ENCODE results near the gene VWA3A. TPM values are rescaled to one million over a fixed set of nuclear protein-coding genes. Genes with fewer than 3 reads are reported as not detected.
"Not testable (repeated sequence)": the region's sequence is repeated elsewhere in the genome, so short reads cannot be mapped to it uniquely, and the experiment has no call there.

Gene VWA3A, protein sequence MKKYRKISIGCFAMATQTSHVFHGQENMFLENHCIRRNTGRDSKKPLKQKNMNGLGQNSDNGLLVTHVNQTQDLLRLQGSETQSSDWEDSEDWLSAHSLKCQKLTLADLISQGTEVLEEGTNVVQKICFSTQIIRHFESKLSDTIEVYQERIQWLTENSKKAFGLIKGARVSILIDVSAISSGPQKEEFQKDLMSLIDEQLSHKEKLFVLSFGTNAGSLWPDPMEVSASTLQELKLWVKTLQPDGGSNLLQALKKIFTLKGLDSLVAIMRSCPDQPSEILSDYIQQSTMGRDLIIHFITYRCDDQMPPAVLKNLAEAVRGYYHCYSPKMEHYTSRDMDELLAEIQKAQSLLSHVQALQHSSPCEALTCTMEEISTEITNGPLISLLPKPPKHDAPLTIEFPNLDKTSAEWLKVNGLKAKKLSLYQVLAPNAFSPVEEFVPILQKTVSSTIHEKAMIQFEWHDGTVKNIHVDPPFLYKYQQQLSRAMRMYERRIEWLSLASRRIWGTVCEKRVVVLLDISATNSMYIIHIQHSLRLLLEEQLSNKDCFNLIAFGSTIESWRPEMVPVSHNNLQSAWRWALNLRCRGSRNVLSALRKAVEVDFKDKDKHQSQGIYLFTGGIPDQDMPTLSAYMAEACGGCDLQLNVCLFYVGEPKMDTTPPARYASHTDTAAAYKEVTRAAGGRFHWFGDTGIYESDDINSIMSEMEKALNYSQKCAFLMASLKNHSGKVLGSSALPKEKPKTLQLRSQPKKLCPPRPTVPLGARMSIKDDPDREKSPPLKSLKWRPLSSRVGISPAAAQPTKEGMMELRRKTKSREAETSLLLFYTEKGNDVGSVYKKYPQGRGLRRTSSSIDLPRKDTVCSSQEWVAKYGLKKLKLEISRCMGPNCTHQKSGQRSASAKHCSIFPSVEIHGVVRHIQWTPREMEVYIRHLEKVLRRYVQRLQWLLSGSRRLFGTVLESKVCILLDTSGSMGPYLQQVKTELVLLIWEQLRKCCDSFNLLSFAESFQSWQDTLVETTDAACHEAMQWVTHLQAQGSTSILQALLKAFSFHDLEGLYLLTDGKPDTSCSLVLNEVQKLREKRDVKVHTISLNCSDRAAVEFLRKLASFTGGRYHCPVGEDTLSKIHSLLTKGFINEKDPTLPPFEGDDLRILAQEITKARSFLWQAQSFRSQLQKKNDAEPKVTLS
- total RNA-seq (2014; rRNA removed; shearing (Covaris generic)), result 0.03 TPM in 1 of 2 replicates, not detected in the other

- DNase-seq (ENCODE audit: low spot score), result no peak
- in situ Hi-C loops (cut with HindIII; ENCODE audit: low sequenced_read_pairs), result no loop called here
Measured at GRCh38 chr16:22092143-22092933, at the start of gene VWA3A. Gene VWA3A, plus strand, starts transcription at chr16:22092541. Its CDS starts 97 bp downstream, at chr16:22092638.

DNA sequence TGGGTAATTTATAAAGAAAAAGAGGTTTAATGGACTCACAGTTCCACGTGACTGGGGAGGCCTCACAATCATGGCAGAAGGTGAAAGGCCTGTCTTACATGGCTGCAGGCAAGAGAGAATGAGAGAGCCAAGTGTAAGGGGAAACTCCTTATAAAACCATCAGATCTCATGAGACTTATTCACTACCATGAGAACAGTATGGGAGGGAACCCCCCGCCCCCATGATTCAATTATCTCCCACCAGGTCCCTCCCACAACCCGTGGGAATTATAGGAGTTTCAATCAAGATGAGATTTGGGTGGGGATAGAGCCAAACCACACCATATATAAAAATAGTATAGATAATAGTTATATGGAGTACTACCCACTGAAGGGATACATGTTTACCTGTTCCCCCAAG, 48.5 kb upstream of the VWA3A start:
- in situ Hi-C loops (cut with HindIII; ENCODE audit: low sequenced_read_pairs), result not testable (repeated sequence)

GRCh38 chr16:22045888-22046287, 46.5 kb upstream of the VWA3A start:
- DNase-seq (ENCODE audit: low spot score); in situ Hi-C loops (cut with HindIII; ENCODE audit: low sequenced_read_pairs): not testable (repeated sequence)

More for the DNA sequence above, 48.5 kb upstream of the VWA3A start:
- DNase-seq (ENCODE audit: low spot score), result not testable (repeated sequence)

GRCh38 chr16:22050963-22051362, 41.4 kb upstream of the VWA3A start:
- in situ Hi-C loops (cut with HindIII; ENCODE audit: low sequenced_read_pairs), result no loop called here
- DNase-seq (ENCODE audit: low spot score), result no peak

- DNase-seq (ENCODE audit: low spot score), result no peak
- in situ Hi-C loops (cut with HindIII; ENCODE audit: low sequenced_read_pairs), result no loop called here
Measured at GRCh38 chr16:22052980-22053379, 39.4 kb upstream of the VWA3A start.

DNA sequence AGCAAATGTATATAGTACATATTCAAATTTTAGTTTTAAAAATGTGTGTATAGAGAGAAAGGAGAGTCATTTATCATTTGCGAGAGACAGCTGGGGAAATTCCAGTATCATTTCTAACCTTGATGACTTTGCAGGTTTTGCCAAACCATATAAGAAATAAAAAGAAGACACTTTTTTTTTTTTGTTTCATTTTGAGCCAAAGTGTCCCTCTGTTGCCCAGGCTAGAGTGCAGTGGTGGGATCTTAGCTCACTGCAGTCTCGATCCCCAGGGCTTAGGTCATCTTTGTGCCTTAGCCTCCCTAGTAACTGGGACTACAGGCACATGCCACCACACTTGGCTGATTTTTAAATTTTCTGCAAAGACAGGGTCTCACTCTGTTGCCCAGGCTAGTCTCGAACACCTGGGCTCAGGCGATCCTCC, 38.4 kb upstream of the VWA3A start:
- no peak for DNase-seq (ENCODE audit: low spot score)
- in situ Hi-C loops (cut with HindIII; ENCODE audit: low sequenced_read_pairs), result no loop called here

DNA sequence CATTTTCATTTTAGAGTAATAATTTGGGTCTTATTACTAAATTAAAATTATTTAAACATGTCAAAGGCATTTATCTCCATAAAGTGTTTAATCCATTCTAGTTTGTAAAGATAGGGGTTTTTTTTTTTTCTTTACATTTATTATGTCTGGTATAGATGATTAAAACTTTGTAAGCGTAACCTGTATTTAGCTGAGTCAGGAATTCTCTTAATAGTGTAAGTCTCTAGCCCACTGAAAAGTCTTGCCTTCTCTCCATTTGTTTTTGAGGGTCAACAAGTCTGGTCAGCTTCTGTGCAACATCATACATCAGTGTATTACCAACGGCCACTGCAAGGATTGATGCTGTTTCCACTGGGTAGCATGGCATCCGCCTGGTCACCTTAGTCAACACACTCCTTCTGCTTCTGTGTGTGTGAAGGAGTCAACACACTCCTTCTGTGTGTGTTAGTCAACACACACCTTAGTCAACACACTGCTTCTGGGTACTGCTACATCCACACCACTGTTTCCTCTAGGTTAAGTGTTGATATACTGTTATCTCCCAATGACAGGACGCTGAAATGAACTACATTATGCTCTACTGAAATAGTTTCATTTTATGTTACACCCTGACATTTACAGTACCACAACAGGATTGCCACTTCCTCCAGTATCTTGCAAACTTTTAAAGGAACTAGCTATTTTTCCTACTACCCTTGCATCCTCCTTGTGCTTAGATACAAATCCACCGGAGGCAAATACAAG, 37.3 kb upstream of the VWA3A start:
- in situ Hi-C loops (cut with HindIII; ENCODE audit: low sequenced_read_pairs), result no loop called here
- no peak for DNase-seq (ENCODE audit: low spot score)

DNA sequence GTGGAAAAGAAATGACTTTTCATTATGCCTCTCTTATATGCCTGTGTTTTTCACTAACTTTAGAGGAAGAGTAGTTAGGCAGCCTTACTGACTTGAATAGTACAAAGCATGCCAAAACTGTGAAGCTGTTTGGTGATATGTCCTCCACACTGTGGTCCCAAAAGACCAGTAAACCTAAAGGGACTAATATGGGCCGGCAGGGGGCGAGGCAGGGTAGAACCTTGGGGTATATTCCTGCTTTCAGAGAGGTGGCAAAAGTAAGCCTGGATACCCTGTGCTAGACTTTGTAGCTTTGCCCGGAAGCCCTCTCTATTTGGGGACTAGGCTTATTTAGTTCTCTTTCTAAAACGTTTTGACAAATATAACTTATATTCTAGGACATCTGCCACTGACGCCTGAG, 36.5 kb upstream of the VWA3A start:
- in situ Hi-C loops (cut with HindIII; ENCODE audit: low sequenced_read_pairs), result no loop called here
- no peak for DNase-seq (ENCODE audit: low spot score)

DNA sequence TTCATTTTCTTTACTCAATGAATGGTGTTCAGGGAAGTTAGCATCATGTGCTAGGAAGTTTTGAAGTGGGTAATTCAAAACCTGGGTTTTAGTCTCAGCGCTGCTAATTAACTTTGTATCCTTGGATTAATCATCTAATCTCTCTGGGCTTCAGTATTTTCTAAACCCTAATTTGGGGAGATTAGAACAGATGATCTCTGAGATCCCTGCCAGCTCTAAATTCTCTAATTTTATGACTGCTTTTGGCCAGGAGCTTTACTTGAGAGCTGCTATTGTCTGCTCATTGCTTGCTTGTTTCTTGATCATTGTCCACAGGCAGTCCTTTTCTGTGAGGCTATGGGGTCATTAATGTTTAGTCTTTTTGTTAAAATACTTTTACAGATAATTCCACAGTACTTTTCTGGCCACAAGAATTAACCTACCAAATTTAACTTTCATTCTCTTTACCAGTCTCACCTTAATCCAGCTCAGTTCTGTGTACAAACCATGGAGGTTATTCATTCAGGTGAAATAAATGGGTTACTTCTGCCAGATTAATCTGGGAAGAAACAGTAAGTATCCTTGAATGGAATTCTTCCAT, 28.4 kb upstream of the VWA3A start:
- in situ Hi-C loops (cut with HindIII; ENCODE audit: low sequenced_read_pairs), result no loop called here
- DNase-seq (ENCODE audit: low spot score), result peak; percentile 19

DNA sequence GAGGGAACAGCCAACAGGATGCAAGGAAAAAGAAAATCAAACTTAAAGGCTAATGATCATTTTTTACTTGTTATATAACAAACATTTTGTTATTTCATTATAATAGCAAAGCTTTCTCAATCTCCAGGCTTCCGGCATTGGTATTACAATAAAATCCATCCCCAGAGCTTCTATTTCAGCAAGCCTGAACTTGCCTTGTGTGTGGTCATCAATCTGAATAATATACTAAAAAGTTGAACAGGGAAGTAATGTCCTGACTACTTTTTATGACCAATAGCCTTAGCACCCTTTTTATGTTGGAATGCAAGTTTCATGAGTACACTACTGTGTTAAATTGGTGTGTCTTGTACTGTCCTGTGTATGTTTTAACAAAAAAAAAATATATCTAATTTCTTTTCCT, 27.1 kb upstream of the VWA3A start:
- in situ Hi-C loops (cut with HindIII; ENCODE audit: low sequenced_read_pairs), result no loop called here
- DNase-seq (ENCODE audit: low spot score), result no peak

DNA sequence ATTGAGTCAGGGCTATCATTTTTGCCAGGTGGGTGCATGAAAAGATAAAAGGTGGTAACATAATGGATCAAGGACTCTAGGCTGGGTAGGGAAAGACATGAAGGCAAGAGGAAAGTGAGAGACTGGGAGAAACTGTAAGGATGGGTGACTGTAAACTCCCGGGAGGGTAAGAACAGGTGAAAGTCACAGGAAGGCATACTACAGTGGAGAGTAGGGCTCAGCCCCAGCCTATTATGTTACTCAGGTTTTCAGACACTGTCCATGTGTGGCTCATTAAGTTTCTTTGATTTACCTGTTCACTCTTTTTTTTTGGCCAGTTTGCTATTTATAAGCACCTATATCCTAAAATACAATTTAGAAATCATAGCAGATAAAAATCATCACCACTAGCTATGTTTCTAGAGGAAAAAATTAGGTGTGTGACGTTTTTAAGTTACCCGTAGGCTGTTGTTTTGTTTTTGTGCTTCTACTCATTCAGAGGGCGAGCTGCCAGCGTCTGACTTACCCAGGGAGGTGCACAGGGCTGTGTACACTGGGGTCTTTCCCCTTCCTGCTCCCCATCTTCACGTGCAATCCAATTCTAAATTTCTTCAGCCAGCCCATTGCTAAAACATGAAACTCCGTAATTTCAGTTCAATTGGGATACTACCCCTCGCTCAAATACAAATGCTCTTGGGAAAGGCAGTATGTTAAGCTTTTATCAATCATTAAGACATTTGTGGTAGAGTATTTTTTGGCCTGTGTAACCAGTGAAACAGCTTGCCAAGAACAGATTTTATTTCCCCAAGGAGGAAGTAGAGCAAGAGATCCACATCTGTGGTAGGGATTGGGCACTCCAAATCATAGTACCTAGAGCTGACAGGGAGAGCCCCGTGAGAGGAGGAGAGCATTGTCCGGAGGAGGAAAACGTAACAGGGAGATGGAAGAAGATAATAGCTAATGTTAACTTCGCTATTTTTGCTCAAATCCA, 21.7 kb upstream of the VWA3A start:
- in situ Hi-C loops (cut with HindIII; ENCODE audit: low sequenced_read_pairs), result no loop called here
- peak; percentile 53 for DNase-seq (ENCODE audit: low spot score)

DNA sequence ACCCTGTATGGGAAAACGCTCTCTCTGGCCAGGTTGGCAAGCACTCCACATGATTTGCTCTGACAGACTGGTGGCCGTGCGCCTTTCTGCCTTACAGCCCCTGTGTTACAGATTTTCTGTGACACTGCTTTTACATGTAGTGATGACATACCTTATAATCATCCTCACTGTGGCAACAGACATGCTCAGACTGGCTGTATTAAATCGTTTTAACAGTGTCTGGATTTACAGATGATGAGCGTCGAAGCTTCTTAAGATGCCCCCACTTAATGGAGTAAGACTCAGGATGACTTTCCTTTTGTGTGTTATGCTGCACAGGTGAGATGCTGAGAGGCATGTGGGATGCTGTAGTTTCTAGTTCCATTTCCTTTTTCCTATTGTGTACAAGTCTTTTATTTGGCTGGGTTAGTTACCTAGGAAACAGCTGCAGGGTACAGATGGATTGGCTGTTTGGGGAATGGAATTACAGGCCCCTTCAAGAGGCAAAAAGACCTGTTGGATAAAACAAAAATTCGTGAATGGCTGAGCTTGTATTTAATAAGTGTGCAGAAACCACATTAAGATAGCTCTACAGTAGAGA, 20.9 kb upstream of the VWA3A start:
- peak; percentile 14 for DNase-seq (ENCODE audit: low spot score)
- in situ Hi-C loops (cut with HindIII; ENCODE audit: low sequenced_read_pairs), result no loop called here

DNA sequence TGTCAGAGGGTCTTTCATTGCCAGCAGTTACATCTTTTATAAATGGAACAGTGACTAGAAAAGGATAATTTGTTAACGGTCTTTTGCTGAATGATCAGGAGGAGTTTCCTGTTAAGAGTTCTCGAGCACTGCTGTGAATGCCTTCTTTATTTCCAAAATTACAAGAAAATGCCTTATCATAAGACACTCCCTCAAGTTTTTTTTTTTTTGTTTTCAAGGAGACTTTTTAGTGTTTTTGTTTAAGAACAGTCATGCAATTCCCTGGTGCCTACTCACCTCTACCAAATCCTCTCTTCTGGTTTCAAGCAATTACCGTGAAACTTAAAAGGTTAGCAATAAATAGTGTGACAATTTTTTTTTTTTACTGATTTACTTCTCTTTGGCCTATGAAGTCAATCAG, 19.0 kb upstream of the VWA3A start:
- DNase-seq (ENCODE audit: low spot score), result no peak
- in situ Hi-C loops (cut with HindIII; ENCODE audit: low sequenced_read_pairs), result no loop called here

- in situ Hi-C loops (cut with HindIII; ENCODE audit: low sequenced_read_pairs), result no loop called here
Measured at GRCh38 chr16:22075043-22075757, 17.1 kb upstream of the VWA3A start.

GRCh38 chr16:22075776-22076175, 16.6 kb upstream of the VWA3A start:
- in situ Hi-C loops (cut with HindIII; ENCODE audit: low sequenced_read_pairs), result no loop called here
- DNase-seq (ENCODE audit: low spot score), result no peak

More at GRCh38 chr16:22075043-22075757, 17.1 kb upstream of the VWA3A start:
- no peak for DNase-seq (ENCODE audit: low spot score)
